GM23338 (cell line): ENCODE results near the gene PSMG2. TPM values are rescaled to one million over a fixed set of nuclear protein-coding genes. Genes with fewer than 3 reads are reported as not detected.

Source experiments
- ATAC-seq: fragments of 200-7000 bp; cut with Tn5 transposase; 3 replicates; pipeline ENCODE4 v1.9.1; 2020
- DNase-seq: peaks from one replicate; pipeline ENCODE4 v3.0.0-alpha.2; 2015; ENCODE audit warnings: low spot score
- H2AFZ ChIP-seq: fragments of 200-600 bp; sonication (generic); 2 replicates; pipeline ENCODE4 v1.8.0; 2016; ENCODE audit warnings: antibody characterized with exemption, mild to moderate bottlenecking, moderate library complexity
- H3F3A ChIP-seq: fragments of 200-600 bp; sonication (generic); replicated peaks from 2 replicates; pipeline ENCODE4 v1.8.0; 2017; ENCODE audit warnings: antibody characterized with exemption, mixed run types, low read depth
- H3K27ac ChIP-seq: fragments of 200-600 bp; sonication (generic); 2 replicates; pipeline ENCODE4 v1.6.1; 2016; ENCODE audit warnings: low read depth
- H3K27me3 ChIP-seq: fragments of 200-600 bp; sonication (generic); 2 replicates; pipeline ENCODE4 v1.8.0; 2016; ENCODE audit warnings: mild to moderate bottlenecking, mixed run types, moderate library complexity; ENCODE audit not compliant: insufficient read depth
- H3K36me3 ChIP-seq: fragments of 200-600 bp; sonication (generic); 2 replicates; pipeline ENCODE4 v1.8.0; 2016; ENCODE audit warnings: mild to moderate bottlenecking; ENCODE audit not compliant: insufficient read depth
- H3K4me1 ChIP-seq: fragments of 200-600 bp; sonication (generic); 2 replicates; pipeline ENCODE4 v1.8.0; 2016; ENCODE audit warnings: mild to moderate bottlenecking, moderate library complexity; ENCODE audit not compliant: insufficient read depth
- H3K4me2 ChIP-seq: fragments of 200-600 bp; sonication (generic); 2 replicates; pipeline ENCODE4 v1.7.1; 2017; ENCODE audit warnings: mixed run types
- H3K4me3 ChIP-seq: fragments of 200-600 bp; sonication (generic); 2 replicates; pipeline ENCODE4 v1.6.1; 2016; ENCODE audit warnings: mixed run types
- H3K79me2 ChIP-seq: fragments of 200-600 bp; sonication (generic); replicated peaks from 2 replicates; pipeline ENCODE4 v1.8.0; 2017; ENCODE audit warnings: mild to moderate bottlenecking; ENCODE audit not compliant: insufficient read depth
- H3K9me2 ChIP-seq: fragments of 200-600 bp; sonication (generic); 2 replicates; pipeline ENCODE4 v1.8.0; 2017; ENCODE audit not compliant: insufficient read depth
- H4K20me1 ChIP-seq: fragments of 200-600 bp; sonication (generic); replicated peaks from 2 replicates; pipeline ENCODE4 v1.8.0; 2017; ENCODE audit warnings: mild to moderate bottlenecking; ENCODE audit not compliant: insufficient read depth
- H3K27ac Mint-ChIP-seq: 2 replicates; pipeline ENCODE4 v1.8.0; 2020; ENCODE audit warnings: inconsistent platforms, mild to moderate bottlenecking, moderate library complexity, mixed read lengths
- H3K27me3 Mint-ChIP-seq: 3 replicates; pipeline ENCODE4 v1.8.0; 2022; ENCODE audit warnings: low read depth, mild to moderate bottlenecking, moderate library complexity, mixed read lengths, inconsistent platforms; ENCODE audit not compliant: insufficient read depth, poor library complexity
- H3K36me3 Mint-ChIP-seq: 3 replicates; pipeline ENCODE4 v1.8.0; 2021; ENCODE audit warnings: low read depth, mild to moderate bottlenecking, inconsistent platforms, moderate library complexity, mixed read lengths
- H3K4me1 Mint-ChIP-seq: 3 replicates; pipeline ENCODE4 v1.8.0; 2020; ENCODE audit warnings: mild to moderate bottlenecking, inconsistent platforms, mixed read lengths
- H3K4me3 Mint-ChIP-seq: 3 replicates; pipeline ENCODE4 v1.8.0; 2021; ENCODE audit warnings: moderate library complexity, mild to moderate bottlenecking, inconsistent platforms, mixed read lengths
- H3K9me3 Mint-ChIP-seq: 3 replicates; pipeline ENCODE4 v1.8.0; 2020; ENCODE audit warnings: moderate library complexity, mild to moderate bottlenecking, inconsistent platforms, mixed read lengths
- CTCF ChIP-seq, 2 experiments: fragments of 200-600 bp in 1 of 2; sonication (generic) in 1 of 2; conservative IDR thresholded peaks; 2 replicates each; pipeline versions ENCODE4 v1.5.1 to v1.6.1; 2016 to 2017; ENCODE audit warnings: antibody characterized with exemption in 2 of 2, low read depth in 2 of 2, mild to moderate bottlenecking in 2 of 2, moderate library complexity in 1 of 2
- NANOG ChIP-seq: IDR thresholded peaks from 2 replicates; pipeline ENCODE4 v1.6.1; 2016; ENCODE audit warnings: antibody characterized with exemption, borderline replicate concordance
- ZNF331 ChIP-seq: fragments of 250-450 bp; sonication (Bioruptor Pico); IDR thresholded peaks from 2 replicates; pipeline ENCODE4 v1.5.0; 2020; ENCODE audit warnings: low read depth, mild to moderate bottlenecking, moderate library complexity
- polyA plus RNA-seq: library from polyadenylated mRNA; unstranded; fragments of >200 nt; fragmentation: Nextera tagmentation; extraction: Ambion mirVana; gene quantifications from 2 replicates; pipeline ENCODE4 v1.2.1, GENCODE V29; 2016
- total RNA-seq: library from RNA; depleted of rRNA; stranded (reverse); fragments of >200 nt; shearing (Covaris generic); gene quantifications from 2 replicates; pipeline ENCODE4 v1.2.3, GENCODE V29; 2014
- TF ChIP-seq, protein P1 (sequence below): IDR thresholded peaks from 2 replicates; pipeline ENCODE4 v1.6.1; 2016; ENCODE audit warnings: antibody characterized with exemption
- TF ChIP-seq, protein P2 (sequence below): IDR thresholded peaks from one replicate; pipeline ENCODE4 v1.6.1; 2018; ENCODE audit warnings: antibody characterized with exemption; ENCODE audit not compliant: unreplicated experiment
- TF ChIP-seq, protein P3 (sequence below): fragments of 250-450 bp; sonication (Bioruptor Pico); IDR thresholded peaks from 2 replicates; pipeline ENCODE4 v1.5.0; 2020; ENCODE audit warnings: mild to moderate bottlenecking, moderate library complexity

PSMG2 gene
- total and polyA plus RNA-seq, 2 experiments from 2014 or later: 87.8 to 151 TPM

- peaks cover 5% of the 10 kb centered on the region for H4K20me1 ChIP-seq
- no peaks in the 10 kb centered on the region; the same call in 1 of the 2 replicates for H3F3A ChIP-seq
- H3K36me3 Mint-ChIP-seq: peaks cover 57% of the 10 kb centered on the region
- no peak overlapping the region for H3K27ac ChIP-seq
- no peak overlapping the region for H3K4me3 Mint-ChIP-seq
- no peaks in the 10 kb centered on the region for H3K9me2 ChIP-seq
- peaks cover 30% of the 10 kb centered on the region for H3K36me3 ChIP-seq
- H3K4me2 ChIP-seq: no peak overlapping the region
- no peaks in the 10 kb centered on the region for H3K79me2 ChIP-seq
- H3K4me3 ChIP-seq: no peak overlapping the region
- no peak for TF ChIP-seq CTCF (conservative IDR thresholded peaks at IDR 0.05; ENCODE audit: low read depth in 2 of 2)
- ATAC-seq: no peak
- no peaks in the 10 kb centered on the region for H3K27me3 Mint-ChIP-seq
- DNase-seq: no peak
- H3K4me1 Mint-ChIP-seq: peaks cover 8% of the 10 kb centered on the region
- H3K9me3 Mint-ChIP-seq: peaks cover 4% of the 10 kb centered on the region; the same call in 2 of the 3 replicates
- no peaks in the 10 kb centered on the region for H3K27me3 ChIP-seq
- H3K27ac Mint-ChIP-seq: no peak overlapping the region
- H3K4me1 ChIP-seq: peaks cover 12% of the 10 kb centered on the region; the same call in 1 of the 2 replicates
- no peak overlapping the region for H2AFZ ChIP-seq
These were observed 19.9 kb downstream of the PSMG2 start for GRCh38 chr18:12722731-12723130.

DNA sequence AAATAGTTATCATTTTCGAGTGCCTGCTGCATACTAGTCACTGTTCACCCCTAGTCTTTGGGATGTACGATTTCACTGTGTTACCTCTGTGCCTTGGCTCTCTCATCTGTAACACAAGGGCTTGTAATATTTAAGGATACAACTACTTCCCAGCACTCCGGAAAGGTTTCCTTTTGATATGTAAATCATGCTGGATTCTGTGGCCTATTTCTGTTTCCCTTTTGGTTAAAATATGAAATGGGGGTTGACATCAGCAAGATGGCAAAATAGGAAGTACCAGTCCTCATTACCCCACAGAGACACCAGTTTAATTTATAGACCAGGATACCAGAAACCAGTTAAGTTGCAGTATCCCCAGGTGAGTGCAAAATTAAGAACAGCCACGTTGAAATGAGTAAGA is 23.5 kb downstream of the PSMG2 start:
- peak overlapping the region; percentile 46 for H3K27ac Mint-ChIP-seq
- TF ChIP-seq, protein P1, sequence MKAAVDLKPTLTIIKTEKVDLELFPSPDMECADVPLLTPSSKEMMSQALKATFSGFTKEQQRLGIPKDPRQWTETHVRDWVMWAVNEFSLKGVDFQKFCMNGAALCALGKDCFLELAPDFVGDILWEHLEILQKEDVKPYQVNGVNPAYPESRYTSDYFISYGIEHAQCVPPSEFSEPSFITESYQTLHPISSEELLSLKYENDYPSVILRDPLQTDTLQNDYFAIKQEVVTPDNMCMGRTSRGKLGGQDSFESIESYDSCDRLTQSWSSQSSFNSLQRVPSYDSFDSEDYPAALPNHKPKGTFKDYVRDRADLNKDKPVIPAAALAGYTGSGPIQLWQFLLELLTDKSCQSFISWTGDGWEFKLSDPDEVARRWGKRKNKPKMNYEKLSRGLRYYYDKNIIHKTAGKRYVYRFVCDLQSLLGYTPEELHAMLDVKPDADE: no peak
- TF ChIP-seq, protein P2, sequence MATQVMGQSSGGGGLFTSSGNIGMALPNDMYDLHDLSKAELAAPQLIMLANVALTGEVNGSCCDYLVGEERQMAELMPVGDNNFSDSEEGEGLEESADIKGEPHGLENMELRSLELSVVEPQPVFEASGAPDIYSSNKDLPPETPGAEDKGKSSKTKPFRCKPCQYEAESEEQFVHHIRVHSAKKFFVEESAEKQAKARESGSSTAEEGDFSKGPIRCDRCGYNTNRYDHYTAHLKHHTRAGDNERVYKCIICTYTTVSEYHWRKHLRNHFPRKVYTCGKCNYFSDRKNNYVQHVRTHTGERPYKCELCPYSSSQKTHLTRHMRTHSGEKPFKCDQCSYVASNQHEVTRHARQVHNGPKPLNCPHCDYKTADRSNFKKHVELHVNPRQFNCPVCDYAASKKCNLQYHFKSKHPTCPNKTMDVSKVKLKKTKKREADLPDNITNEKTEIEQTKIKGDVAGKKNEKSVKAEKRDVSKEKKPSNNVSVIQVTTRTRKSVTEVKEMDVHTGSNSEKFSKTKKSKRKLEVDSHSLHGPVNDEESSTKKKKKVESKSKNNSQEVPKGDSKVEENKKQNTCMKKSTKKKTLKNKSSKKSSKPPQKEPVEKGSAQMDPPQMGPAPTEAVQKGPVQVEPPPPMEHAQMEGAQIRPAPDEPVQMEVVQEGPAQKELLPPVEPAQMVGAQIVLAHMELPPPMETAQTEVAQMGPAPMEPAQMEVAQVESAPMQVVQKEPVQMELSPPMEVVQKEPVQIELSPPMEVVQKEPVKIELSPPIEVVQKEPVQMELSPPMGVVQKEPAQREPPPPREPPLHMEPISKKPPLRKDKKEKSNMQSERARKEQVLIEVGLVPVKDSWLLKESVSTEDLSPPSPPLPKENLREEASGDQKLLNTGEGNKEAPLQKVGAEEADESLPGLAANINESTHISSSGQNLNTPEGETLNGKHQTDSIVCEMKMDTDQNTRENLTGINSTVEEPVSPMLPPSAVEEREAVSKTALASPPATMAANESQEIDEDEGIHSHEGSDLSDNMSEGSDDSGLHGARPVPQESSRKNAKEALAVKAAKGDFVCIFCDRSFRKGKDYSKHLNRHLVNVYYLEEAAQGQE: no peak
- TF ChIP-seq, protein P3, sequence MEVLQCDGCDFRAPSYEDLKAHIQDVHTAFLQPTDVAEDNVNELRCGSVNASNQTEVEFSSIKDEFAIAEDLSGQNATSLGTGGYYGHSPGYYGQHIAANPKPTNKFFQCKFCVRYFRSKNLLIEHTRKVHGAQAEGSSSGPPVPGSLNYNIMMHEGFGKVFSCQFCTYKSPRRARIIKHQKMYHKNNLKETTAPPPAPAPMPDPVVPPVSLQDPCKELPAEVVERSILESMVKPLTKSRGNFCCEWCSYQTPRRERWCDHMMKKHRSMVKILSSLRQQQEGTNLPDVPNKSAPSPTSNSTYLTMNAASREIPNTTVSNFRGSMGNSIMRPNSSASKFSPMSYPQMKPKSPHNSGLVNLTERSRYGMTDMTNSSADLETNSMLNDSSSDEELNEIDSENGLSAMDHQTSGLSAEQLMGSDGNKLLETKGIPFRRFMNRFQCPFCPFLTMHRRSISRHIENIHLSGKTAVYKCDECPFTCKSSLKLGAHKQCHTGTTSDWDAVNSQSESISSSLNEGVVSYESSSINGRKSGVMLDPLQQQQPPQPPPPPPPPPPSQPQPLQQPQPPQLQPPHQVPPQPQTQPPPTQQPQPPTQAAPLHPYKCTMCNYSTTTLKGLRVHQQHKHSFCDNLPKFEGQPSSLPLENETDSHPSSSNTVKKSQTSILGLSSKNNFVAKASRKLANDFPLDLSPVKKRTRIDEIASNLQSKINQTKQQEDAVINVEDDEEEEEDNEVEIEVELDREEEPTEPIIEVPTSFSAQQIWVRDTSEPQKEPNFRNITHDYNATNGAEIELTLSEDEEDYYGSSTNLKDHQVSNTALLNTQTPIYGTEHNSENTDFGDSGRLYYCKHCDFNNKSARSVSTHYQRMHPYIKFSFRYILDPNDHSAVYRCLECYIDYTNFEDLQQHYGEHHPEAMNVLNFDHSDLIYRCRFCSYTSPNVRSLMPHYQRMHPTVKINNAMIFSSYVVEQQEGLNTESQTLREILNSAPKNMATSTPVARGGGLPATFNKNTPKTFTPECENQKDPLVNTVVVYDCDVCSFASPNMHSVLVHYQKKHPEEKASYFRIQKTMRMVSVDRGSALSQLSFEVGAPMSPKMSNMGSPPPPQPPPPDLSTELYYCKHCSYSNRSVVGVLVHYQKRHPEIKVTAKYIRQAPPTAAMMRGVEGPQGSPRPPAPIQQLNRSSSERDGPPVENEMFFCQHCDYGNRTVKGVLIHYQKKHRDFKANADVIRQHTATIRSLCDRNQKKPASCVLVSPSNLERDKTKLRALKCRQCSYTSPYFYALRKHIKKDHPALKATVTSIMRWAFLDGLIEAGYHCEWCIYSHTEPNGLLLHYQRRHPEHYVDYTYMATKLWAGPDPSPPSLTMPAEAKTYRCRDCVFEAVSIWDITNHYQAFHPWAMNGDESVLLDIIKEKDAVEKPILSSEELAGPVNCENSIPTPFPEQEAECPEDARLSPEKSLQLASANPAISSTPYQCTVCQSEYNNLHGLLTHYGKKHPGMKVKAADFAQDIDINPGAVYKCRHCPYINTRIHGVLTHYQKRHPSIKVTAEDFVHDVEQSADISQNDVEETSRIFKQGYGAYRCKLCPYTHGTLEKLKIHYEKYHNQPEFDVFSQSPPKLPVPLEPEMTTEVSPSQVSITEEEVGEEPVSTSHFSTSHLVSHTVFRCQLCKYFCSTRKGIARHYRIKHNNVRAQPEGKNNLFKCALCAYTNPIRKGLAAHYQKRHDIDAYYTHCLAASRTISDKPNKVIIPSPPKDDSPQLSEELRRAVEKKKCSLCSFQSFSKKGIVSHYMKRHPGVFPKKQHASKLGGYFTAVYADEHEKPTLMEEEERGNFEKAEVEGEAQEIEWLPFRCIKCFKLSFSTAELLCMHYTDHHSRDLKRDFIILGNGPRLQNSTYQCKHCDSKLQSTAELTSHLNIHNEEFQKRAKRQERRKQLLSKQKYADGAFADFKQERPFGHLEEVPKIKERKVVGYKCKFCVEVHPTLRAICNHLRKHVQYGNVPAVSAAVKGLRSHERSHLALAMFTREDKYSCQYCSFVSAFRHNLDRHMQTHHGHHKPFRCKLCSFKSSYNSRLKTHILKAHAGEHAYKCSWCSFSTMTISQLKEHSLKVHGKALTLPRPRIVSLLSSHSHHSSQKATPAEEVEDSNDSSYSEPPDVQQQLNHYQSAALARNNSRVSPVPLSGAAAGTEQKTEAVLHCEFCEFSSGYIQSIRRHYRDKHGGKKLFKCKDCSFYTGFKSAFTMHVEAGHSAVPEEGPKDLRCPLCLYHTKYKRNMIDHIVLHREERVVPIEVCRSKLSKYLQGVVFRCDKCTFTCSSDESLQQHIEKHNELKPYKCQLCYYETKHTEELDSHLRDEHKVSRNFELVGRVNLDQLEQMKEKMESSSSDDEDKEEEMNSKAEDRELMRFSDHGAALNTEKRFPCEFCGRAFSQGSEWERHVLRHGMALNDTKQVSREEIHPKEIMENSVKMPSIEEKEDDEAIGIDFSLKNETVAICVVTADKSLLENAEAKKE (CRISPR knock-in tag): no peak
- TF ChIP-seq NANOG (no peak), ZNF331 (CRISPR knock-in tag) (no peak)

More for the DNA sequence above, 23.5 kb downstream of the PSMG2 start:
- ATAC-seq: no peak
- Mint-ChIP-seq H3K27me3 (peaks cover 1% of the 10 kb centered on the region), H3K4me1 (peaks cover 8% of the 10 kb centered on the region), H3K9me3 (peaks cover 27% of the 10 kb centered on the region), H3K4me3 (no peak overlapping the region), H3K36me3 (peaks cover 63% of the 10 kb centered on the region)
- Histone ChIP-seq H2AFZ (no peak overlapping the region), H3F3A (no peaks in the 10 kb centered on the region; the same call in 1 of the 2 replicates), H3K27me3 (no peaks in the 10 kb centered on the region), H3K36me3 (peaks cover 23% of the 10 kb centered on the region; the same call in 1 of the 2 replicates), H3K4me2 (no peak overlapping the region), H3K4me1 (peaks cover 12% of the 10 kb centered on the region; the same call in 1 of the 2 replicates), H3K79me2 (no peaks in the 10 kb centered on the region), H3K9me2 (no peaks in the 10 kb centered on the region), H3K27ac (no peak overlapping the region), H3K4me3 (no peak overlapping the region), H4K20me1 (no peaks in the 10 kb centered on the region; the same call in 1 of the 2 replicates)
- DNase-seq: no peak
